HEK293 (cell line): ENCODE measurements around the gene ZNF232.

Experiments
- GLI4 ChIP-seq: fragments of 450-650 bp; formaldehyde crosslinking; IDR thresholded peaks from 2 replicates; pipeline ENCODE4 v1.5.1; 2016; ENCODE audit warnings: missing biosample characterization, missing genetic modification characterization
- ZBTB8A ChIP-seq: fragments of 450-650 bp; formaldehyde crosslinking; IDR thresholded peaks from 2 replicates; pipeline ENCODE4 v1.5.1; 2016; ENCODE audit warnings: missing biosample characterization, missing genetic modification characterization
- ZNF416 ChIP-seq: fragments of 450-650 bp; formaldehyde crosslinking; IDR thresholded peaks from 2 replicates; pipeline ENCODE4 v1.5.1; 2016; ENCODE audit warnings: missing biosample characterization, missing genetic modification characterization
- TF ChIP-seq, protein P1 (sequence below): fragments of 450-650 bp; formaldehyde crosslinking; IDR thresholded peaks from 2 replicates; pipeline ENCODE4 v1.5.1; 2016; ENCODE audit warnings: missing biosample characterization, missing genetic modification characterization
- TF ChIP-seq, protein P2 (sequence below): fragments of 450-650 bp; formaldehyde crosslinking; IDR thresholded peaks from 2 replicates; pipeline ENCODE4 v1.5.1; 2016; ENCODE audit warnings: missing biosample characterization, missing genetic modification characterization, low read depth

DNA sequence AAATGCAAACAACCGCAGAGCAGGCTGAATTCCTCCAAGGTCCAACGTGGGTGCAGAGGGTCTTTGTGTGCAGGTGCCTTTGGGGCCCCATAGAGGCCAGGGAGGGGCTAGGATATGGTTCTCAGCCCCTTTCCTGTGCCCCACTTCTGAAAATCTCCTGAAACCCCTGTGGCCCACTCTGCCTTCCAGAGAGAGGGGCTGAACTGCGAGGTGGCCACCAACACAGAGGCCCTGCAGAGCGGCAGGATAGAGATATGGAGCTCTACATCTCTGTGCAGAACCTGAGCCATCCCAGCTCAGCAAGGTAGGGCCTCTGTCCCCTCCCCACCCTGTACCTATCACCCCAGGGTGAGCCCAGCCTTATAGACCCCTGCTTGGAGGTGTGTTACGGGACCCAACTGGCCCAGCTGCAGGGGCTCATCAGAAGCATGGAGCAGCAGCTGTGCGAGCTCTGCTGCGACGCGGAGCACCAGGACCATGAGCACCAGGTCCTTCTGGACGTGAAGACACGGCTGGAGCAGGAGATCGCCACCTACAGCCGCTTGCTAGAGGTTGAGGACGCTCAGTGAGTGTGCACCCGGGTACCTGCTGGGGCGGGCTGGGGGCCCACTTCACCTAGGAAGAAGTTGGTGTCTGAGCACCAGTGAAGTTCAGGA, 9.6 kb upstream of the ZNF232 start:
- TF ChIP-seq GLI4 (tag by site-specific recombination) (no peak), ZBTB8A (tag by site-specific recombination) (no peak), ZNF416 (tag by site-specific recombination) (no peak)
- TF ChIP-seq, protein P1, sequence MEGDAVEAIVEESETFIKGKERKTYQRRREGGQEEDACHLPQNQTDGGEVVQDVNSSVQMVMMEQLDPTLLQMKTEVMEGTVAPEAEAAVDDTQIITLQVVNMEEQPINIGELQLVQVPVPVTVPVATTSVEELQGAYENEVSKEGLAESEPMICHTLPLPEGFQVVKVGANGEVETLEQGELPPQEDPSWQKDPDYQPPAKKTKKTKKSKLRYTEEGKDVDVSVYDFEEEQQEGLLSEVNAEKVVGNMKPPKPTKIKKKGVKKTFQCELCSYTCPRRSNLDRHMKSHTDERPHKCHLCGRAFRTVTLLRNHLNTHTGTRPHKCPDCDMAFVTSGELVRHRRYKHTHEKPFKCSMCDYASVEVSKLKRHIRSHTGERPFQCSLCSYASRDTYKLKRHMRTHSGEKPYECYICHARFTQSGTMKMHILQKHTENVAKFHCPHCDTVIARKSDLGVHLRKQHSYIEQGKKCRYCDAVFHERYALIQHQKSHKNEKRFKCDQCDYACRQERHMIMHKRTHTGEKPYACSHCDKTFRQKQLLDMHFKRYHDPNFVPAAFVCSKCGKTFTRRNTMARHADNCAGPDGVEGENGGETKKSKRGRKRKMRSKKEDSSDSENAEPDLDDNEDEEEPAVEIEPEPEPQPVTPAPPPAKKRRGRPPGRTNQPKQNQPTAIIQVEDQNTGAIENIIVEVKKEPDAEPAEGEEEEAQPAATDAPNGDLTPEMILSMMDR (tag by site-specific recombination), result no peak
- TF ChIP-seq, protein P2, sequence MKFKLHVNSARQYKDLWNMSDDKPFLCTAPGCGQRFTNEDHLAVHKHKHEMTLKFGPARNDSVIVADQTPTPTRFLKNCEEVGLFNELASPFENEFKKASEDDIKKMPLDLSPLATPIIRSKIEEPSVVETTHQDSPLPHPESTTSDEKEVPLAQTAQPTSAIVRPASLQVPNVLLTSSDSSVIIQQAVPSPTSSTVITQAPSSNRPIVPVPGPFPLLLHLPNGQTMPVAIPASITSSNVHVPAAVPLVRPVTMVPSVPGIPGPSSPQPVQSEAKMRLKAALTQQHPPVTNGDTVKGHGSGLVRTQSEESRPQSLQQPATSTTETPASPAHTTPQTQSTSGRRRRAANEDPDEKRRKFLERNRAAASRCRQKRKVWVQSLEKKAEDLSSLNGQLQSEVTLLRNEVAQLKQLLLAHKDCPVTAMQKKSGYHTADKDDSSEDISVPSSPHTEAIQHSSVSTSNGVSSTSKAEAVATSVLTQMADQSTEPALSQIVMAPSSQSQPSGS (tag by site-specific recombination), result no peak
